Activated CD8-positive, alpha-beta memory T cell treated with anti-CD3 and anti-CD28 coated beads, Interleukin-2, amount 50 U/mL, for 24 hours (primary cell): ENCODE results near the gene ATP4B.

Source experiments
- DNase-seq: peaks from one replicate; pipeline ENCODE4 v3.0.0-alpha.2; 2020; ENCODE audit errors: extremely low read depth

The ATP4B gene

DNA sequence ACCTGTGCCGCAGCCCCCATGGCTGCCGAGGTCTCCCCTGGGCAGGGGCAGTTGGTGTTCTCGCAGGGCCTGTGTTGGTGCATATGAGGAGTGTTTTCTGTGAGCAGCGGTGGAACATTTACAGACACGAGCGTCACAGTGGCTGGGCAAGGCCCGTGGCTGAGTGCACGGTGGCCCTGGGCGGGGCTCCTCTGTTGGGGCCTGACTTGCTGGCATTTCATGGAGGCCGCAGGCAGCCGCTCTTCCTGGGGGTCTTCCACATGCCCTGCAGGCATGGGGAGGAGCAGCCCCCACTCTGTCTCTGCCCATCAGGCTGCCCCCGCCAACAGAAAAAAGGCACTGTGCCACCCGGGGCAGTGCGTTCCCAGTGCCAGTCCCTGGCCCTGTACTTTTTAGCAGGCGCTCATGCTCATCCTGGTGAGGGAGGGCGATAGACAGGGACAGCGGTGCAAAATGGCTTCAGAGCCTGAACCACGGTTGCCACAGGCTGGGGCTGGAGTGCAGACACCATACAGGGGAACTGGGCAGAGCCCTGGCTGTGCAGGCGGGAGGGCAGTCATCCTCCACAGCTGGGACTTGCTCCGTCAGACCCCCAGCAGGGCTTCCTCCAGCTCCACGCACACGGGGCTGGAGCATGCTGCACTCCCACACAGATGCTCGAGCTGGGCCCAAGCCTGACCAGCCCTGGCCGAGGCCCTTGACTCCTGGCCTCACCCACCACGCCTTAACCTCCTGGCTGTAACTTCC is 49.9 kb downstream of the ATP4B start:
- no peak for DNase-seq

GRCh38 chr13:113607056-113607888 is 50.7 kb downstream of the ATP4B start:
- DNase-seq = no peak

- DNase-seq = no peak
These were observed 52.0 kb downstream of the ATP4B start for GRCh38 chr13:113605866-113606438.

- no peak for DNase-seq
These were observed 52.5 kb downstream of the ATP4B start for GRCh38 chr13:113605461-113605860.

DNA sequence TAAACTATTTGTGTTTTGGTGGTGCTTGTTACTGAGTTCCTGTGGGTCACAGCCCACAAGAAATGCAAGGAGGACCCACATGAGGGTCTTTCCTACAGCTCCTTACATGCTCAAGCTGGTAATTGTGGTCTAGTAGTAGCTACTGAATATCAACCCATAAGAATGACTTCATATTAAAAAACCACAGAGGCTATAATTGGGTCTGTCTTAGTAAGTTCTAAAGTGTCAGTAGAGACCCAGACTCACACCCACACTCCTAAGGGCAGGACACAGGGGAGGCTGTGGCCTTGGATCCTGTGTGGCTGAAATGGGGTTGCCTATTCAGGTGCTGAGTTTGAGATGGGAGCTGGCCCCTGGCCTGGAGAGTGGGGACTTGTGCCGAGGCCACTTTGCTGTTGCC is 53.8 kb downstream of the ATP4B start:
- DNase-seq = no peak

- no peak for DNase-seq
These were observed 54.8 kb downstream of the ATP4B start for GRCh38 chr13:113603116-113603710.

GRCh38 chr13:113602291-113602988 is 55.6 kb downstream of the ATP4B start:
- DNase-seq = no peak

DNA sequence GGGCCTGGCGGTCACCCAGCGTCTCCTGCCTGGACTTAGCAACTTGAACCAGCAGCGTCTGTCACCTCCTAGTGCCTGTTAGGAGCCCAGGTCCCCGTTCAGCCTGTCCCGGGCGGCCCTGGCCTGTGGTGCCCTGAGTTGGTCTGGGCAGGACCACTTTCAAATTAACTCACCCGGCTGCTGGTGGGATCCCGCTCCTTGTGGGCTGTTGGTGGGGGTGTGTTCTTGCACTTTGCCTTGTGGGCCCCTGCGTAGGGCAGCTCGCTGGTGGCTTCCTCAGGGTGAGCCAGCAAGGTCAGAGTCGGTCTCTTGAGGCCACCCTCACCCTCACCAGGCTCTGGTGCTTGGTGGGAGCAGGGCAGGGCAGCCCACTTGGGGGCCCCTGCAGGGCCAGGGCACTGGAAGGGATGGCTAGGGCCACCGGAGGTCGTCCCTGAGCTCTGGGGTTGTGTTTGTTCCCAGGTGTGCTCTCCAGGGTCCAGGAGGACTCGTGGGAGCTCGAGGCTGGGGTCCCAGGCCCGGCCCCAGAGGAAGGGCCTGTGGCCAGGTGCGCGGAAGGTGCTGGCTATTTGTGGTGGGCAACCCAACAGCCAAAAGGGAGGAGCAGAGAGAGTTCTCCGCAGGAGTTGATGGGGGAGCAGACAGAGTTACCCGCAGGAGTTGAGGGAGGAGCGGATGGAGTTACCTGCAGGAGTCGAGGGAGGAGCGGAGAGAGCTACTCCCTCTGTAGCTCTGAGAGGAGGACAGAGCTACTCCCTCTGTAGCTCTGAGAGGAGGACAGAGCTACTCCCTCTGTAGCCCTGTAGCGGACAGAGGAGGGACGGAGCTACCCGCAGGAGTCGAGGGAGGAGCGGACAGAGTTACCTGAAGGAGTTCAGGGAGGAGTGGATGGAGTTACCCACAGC is 56.6 kb downstream of the ATP4B start:
- DNase-seq = no peak

DNA sequence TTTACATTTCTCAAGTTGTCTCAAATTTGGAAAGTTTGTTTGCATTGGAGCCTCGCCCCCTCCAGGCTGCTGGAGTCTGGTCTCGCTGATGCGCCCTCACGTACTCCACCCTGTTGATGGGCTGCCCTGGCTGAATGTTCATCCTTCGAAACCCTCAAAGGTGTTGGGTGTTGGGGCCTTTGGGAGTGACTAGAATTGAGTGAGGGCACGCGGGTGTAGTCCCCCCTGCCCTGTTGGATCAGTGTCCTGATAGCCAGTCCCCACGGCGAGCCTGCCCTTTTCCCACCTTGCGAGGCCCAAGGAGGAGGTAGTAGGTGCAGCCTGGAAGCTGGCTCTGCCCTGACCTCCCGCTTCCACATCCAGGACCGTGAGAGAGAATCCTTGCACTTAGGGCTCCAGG is 58.6 kb downstream of the ATP4B start:
- no peak for DNase-seq
